HepG2 (cell line): ENCODE results near the gene TRMU. TPM values are rescaled to one million over a fixed set of nuclear protein-coding genes. Genes with fewer than 3 reads are reported as not detected.

Source experiments
- CHD4 ChIP-seq: fragments of 200-600 bp; sonication (generic); IDR thresholded peaks from 2 replicates; pipeline ENCODE4 v1.7.0; 2017; ENCODE audit warnings: mild to moderate bottlenecking, low read length, borderline replicate concordance
- DBP ChIP-seq: sonication (generic); formaldehyde crosslinking; IDR thresholded peaks from 2 replicates; pipeline ENCODE4 v1.4.0; 2020; ENCODE audit warnings: missing genetic modification reagents; ENCODE audit errors: not compliant biosample characterization
- ETV5 ChIP-seq: IDR thresholded peaks from 2 replicates; pipeline ENCODE4 v1.6.1; 2018; ENCODE audit warnings: missing biosample characterization, missing genetic modification reagents, inconsistent platforms, borderline replicate concordance
- GMEB1 ChIP-seq: sonication (generic); formaldehyde crosslinking; IDR thresholded peaks from 2 replicates; pipeline ENCODE4 v1.5.1; 2020; ENCODE audit warnings: missing genetic modification reagents, mild to moderate bottlenecking, borderline replicate concordance
- KAT2B ChIP-seq: fragments of 150-350 bp; IDR thresholded peaks from 2 replicates; pipeline ENCODE4 v1.6.1; 2014; ENCODE audit warnings: low read depth, low read length, borderline replicate concordance
- KMT2B ChIP-seq: IDR thresholded peaks from 2 replicates; pipeline ENCODE4 v1.6.1; 2016; ENCODE audit warnings: missing genetic modification reagents, missing compliant biosample characterization
- MED8 ChIP-seq: sonication (generic); formaldehyde crosslinking; IDR thresholded peaks from 2 replicates; pipeline ENCODE4 v1.8.1; 2023; ENCODE audit warnings: mild to moderate bottlenecking, missing genetic modification reagents; ENCODE audit not compliant: insufficient replicate concordance
- NFE2 ChIP-seq: sonication (generic); formaldehyde crosslinking; IDR thresholded peaks from 2 replicates; pipeline ENCODE4 v1.4.0; 2020; ENCODE audit warnings: missing genetic modification reagents
- NFYB ChIP-seq: sonication (generic); formaldehyde crosslinking; IDR thresholded peaks from 2 replicates; pipeline ENCODE4 v1.4.0; 2020; ENCODE audit warnings: missing genetic modification reagents
- PBX2 ChIP-seq: IDR thresholded peaks from 2 replicates; pipeline ENCODE4 v1.6.1; 2016; ENCODE audit warnings: control low read depth
- PHF21A ChIP-seq: sonication (generic); formaldehyde crosslinking; IDR thresholded peaks from 2 replicates; pipeline ENCODE4 v1.5.0; 2020; ENCODE audit warnings: mild to moderate bottlenecking, missing genetic modification reagents
- SNRNP70 ChIP-seq: fragments of 200-400 bp; formaldehyde crosslinking; IDR thresholded peaks from 2 replicates; pipeline ENCODE4 v1.6.1; 2017; ENCODE audit warnings: mild to moderate bottlenecking, low read depth, low read length, moderate library complexity
- ZBTB2 ChIP-seq: sonication (generic); formaldehyde crosslinking; IDR thresholded peaks from 2 replicates; pipeline ENCODE4 v1.8.0; 2022; ENCODE audit warnings: low read depth, missing genetic modification reagents
- ZFYVE20 ChIP-seq: sonication (generic); formaldehyde crosslinking; IDR thresholded peaks from 2 replicates; pipeline ENCODE4 v1.8.0; 2023; ENCODE audit warnings: low read depth, mild to moderate bottlenecking, moderate library complexity, missing genetic modification reagents, borderline replicate concordance
- ZNF160 ChIP-seq: sonication (generic); formaldehyde crosslinking; IDR thresholded peaks from 2 replicates; pipeline ENCODE4 v1.8.0; 2022; ENCODE audit warnings: mild to moderate bottlenecking, inconsistent platforms, missing genetic modification reagents
- ZNF33B ChIP-seq: sonication (generic); formaldehyde crosslinking; IDR thresholded peaks from 2 replicates; pipeline ENCODE4 v1.5.1; 2020; ENCODE audit warnings: mild to moderate bottlenecking, missing genetic modification reagents
- ZNF619 ChIP-seq: sonication (generic); formaldehyde crosslinking; IDR thresholded peaks from 2 replicates; pipeline ENCODE4 v1.4.0; 2020; ENCODE audit warnings: mild to moderate bottlenecking, missing genetic modification reagents
- ZNF792 ChIP-seq: IDR thresholded peaks from 2 replicates; pipeline ENCODE4 v1.6.1; 2016
- ZSCAN5A ChIP-seq: sonication (generic); formaldehyde crosslinking; IDR thresholded peaks from 2 replicates; pipeline ENCODE4 v1.8.0; 2022; ENCODE audit warnings: mild to moderate bottlenecking, missing genetic modification reagents, borderline replicate concordance
- polyA plus RNA-seq, 8 experiments: library from polyadenylated mRNA; depleted of rRNA in 3 of 8; stranded (reverse) in 7 of 8; unstranded in 1 of 8; fragments of >200 nt; fragmentation: Illumina TruSeq in 4 of 8; extraction: Trizol in 4 of 8; gene quantifications; 2 replicates each; pipeline versions ENCODE4 v1.2.1 to v1.2.3, GENCODE V29; 2011 to 2016; ENCODE audit warnings: low read depth in 4 of 8, missing spikeins in 1 of 8, mixed read lengths in 1 of 8; ENCODE audit not compliant: insufficient read depth in 1 of 8
- total RNA-seq, 5 experiments: library from RNA; depleted of rRNA; stranded (reverse); fragments of >200 nt; fragmentation: Illumina TruSeq; extraction: Trizol; gene quantifications; 2 replicates each; pipeline ENCODE4 v1.2.3, GENCODE V29; 2016; ENCODE audit warnings: low read depth in 1 of 5
- TF ChIP-seq, protein P1 (sequence below): sonication (generic); formaldehyde crosslinking; IDR thresholded peaks from 2 replicates; pipeline ENCODE4 v1.4.0; 2020; ENCODE audit warnings: low read depth, mild to moderate bottlenecking, missing genetic modification reagents

Gene TRMU
- total and polyA plus RNA-seq, 2 of the 13 experiments (the other 11 are each of a cell fraction or from before 2014, with no cell fraction given): 31.0 to 50.2 TPM

DNA sequence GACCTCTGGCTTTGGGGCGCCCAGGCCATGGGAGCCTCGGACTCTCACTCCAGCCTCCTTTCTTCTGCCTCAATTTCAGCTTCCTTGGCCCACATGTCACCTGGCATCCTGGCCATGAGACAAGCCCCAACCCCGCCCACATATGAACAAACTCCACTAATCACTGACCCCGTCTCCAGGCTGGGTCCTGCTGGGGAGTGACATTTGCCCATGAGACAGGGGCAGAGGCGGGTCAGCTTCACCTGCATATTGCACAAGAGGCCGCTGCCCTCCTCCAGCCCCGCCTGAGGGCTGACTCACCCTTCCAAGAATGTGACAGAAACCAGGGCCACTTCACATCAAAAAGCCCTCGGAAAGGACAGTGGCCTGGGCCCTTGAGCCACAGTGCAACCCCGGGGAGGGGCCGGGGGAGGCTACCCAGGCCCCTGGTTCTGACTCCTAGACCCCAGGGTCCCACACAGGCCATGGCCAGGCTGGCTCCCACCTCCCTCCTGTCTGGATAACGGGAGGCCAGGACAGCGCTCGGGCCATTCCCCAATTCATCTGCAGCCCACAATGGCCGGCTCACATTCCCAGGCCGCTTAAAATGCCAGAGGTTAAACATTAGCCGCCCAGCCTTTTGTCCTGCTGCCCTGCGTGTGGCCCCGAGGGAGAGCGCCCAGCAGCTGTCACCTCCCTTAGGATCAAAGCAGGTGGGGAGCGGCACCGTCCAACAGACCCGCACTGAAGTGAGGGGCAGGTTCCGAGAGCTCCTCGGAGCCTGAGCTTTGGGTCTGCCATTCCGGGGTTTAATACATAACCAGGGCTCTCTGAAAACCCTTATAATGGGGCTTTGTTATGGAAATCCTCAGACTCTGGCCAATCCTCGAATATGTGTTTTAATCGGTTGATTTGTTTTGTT lies 42.3 kb downstream of the TRMU start (continued):
- TF ChIP-seq ZNF33B (CRISPR knock-in tag): no peak
- no peak for TF ChIP-seq SNRNP70
- 0 out of 2 replicates have a peak, but pooled peaks have one; percentile 23 for TF ChIP-seq GMEB1
- TF ChIP-seq KAT2B: no peak
- TF ChIP-seq ZNF792 (CRISPR knock-in tag): peak; percentile 62; the same call in 1 of the 2 replicates
- no peak for TF ChIP-seq ZFYVE20 (CRISPR knock-in tag)
- TF ChIP-seq DBP (CRISPR knock-in tag): no peak
- TF ChIP-seq NFE2 (CRISPR knock-in tag): no peak
- peak; percentile 98 for TF ChIP-seq PHF21A (CRISPR knock-in tag)
- TF ChIP-seq ETV5 (CRISPR knock-in tag): peak; percentile 52; the same call in 1 of the 2 replicates
- no peak; the same call in 1 of the 2 replicates for TF ChIP-seq ZNF619 (CRISPR knock-in tag)
- no peak; the same call in 1 of the 2 replicates for TF ChIP-seq CHD4
- 0 out of 2 replicates have a peak, but pooled peaks have one; percentile 23 for TF ChIP-seq ZSCAN5A (CRISPR knock-in tag)
- TF ChIP-seq ZBTB2: no peak
- peak; percentile 81 for TF ChIP-seq MED8 (CRISPR knock-in tag)
- TF ChIP-seq, protein P1, sequence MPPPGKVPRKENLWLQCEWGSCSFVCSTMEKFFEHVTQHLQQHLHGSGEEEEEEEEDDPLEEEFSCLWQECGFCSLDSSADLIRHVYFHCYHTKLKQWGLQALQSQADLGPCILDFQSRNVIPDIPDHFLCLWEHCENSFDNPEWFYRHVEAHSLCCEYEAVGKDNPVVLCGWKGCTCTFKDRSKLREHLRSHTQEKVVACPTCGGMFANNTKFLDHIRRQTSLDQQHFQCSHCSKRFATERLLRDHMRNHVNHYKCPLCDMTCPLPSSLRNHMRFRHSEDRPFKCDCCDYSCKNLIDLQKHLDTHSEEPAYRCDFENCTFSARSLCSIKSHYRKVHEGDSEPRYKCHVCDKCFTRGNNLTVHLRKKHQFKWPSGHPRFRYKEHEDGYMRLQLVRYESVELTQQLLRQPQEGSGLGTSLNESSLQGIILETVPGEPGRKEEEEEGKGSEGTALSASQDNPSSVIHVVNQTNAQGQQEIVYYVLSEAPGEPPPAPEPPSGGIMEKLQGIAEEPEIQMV (CRISPR knock-in tag): peak; percentile 20; the same call in 1 of the 2 replicates
- TF ChIP-seq NFYB (CRISPR knock-in tag): no peak; the same call in 1 of the 2 replicates
- TF ChIP-seq ZNF160: no peak
- TF ChIP-seq KMT2B (CRISPR knock-in tag): no peak
- no peak for TF ChIP-seq PBX2 (CRISPR knock-in tag)
